GM12892 (cell line): ENCODE measurements around the gene PROK2.

Experiments used
- POLR2A ChIP-seq: IDR thresholded peaks from 2 replicates; pipeline ENCODE4 v1.6.1; 2011; ENCODE audit warnings: low read depth, low read length, control low read depth
- POLR2AphosphoS5 ChIP-seq: IDR thresholded peaks from 2 replicates; pipeline ENCODE4 v1.6.1; 2011; ENCODE audit warnings: low read depth, low read length, control low read depth
- TAF1 ChIP-seq: IDR thresholded peaks from 2 replicates; pipeline ENCODE4 v1.6.1; 2011; ENCODE audit warnings: low read depth, mild to moderate bottlenecking, control low read depth, low read length, borderline replicate concordance

DNA sequence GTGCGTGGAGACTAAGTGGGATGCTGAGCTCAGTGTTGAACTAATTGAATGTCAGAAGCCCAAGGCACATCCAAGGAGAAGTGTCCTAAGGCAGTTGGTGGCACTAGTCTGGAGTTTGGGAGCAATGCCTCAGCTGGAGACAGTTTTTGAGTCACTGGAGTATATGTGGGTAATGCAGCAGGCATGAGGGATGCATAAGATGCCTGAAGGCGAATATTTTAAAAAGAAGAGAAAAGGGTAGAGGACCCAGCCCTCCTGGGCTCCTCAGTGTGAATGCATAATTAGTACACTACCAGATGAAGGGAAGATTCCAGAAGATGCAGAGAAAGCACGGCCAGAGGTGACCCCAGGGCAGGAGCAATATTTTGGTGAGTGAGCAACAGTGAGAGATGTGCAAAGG, 25.1 kb upstream of the PROK2 start:
- no peak for TF ChIP-seq POLR2AphosphoS5
- no peak for TF ChIP-seq TAF1
- TF ChIP-seq POLR2A: no peak
